ENCODE data around the gene KLHL6. TPM values are rescaled to one million over a fixed set of nuclear protein-coding genes. Genes with fewer than 3 reads are reported as not detected.

KLHL6 gene
- total RNA-seq, 1 experiment from 2014 or later, result not detected

GRCh38 chr3:183545708-183546107, 9.8 kb downstream of the KLHL6 start:
- Histone ChIP-seq H3K4me2 (ENCODE audit: insufficient read depth, insufficient read length, low read length) (no peak overlapping the region), H2BK15ac (ENCODE audit: low read depth, low read length) (no peak overlapping the region), H2AK5ac (ENCODE audit: insufficient read length, low read length) (no peak overlapping the region), H3K23me2 (ENCODE audit: insufficient read length, low read depth, low read length, poor library complexity, severe bottlenecking) (no peaks in the 10 kb centered on the region), H3K4ac (ENCODE audit: low read depth, low read length) (no peak overlapping the region), H3K23ac (ENCODE audit: insufficient read length, low read depth, low read length) (no peak overlapping the region), H2BK5ac (ENCODE audit: insufficient read length, low read length) (no peak overlapping the region), H2BK120ac (ENCODE audit: low read depth, low read length, poor library complexity, severe bottlenecking) (no peak overlapping the region), H4K5ac (ENCODE audit: insufficient read length, low read depth, low read length) (peak overlapping the region; percentile 27), H3K56ac (ENCODE audit: insufficient read length, low read depth, low read length) (no peak overlapping the region), H3K4me1 (ENCODE audit: insufficient read depth, low read length) (peaks cover 11% of the 10 kb centered on the region; the same call in 1 of the 2 replicates), H3K27me3 (ENCODE audit: insufficient read depth, low read length) (no peaks in the 10 kb centered on the region), H4K20me1 (ENCODE audit: control insufficient read depth, insufficient read depth, insufficient read length) (no peaks in the 10 kb centered on the region), H3K79me2 (ENCODE audit: insufficient read depth, low read length) (no peaks in the 10 kb centered on the region), H2BK12ac (ENCODE audit: insufficient read length, low read depth, low read length) (no peak overlapping the region), H2AFZ (ENCODE audit: low read length) (no peak overlapping the region), H3K14ac (ENCODE audit: insufficient read depth, low read length) (no peak overlapping the region), H3T11ph (ENCODE audit: low read length) (no peak overlapping the region), H2BK20ac (ENCODE audit: low read depth, low read length, poor library complexity, severe bottlenecking) (no peak overlapping the region), H3K18ac (ENCODE audit: insufficient read length, low read depth, low read length) (no peak overlapping the region), H4K91ac (ENCODE audit: insufficient read length, low read depth, low read length) (no peak overlapping the region), H3K27ac (ENCODE audit: insufficient read length, low read depth, low read length) (no peak overlapping the region), H3K9ac (ENCODE audit: extremely low read depth, insufficient read length, low read length) (peak overlapping the region; percentile 15), H4K8ac (replicated peaks; ENCODE audit: insufficient read length, low read depth, low read length) (no peak overlapping the region), H3K79me1 (ENCODE audit: insufficient read depth, low read depth, low read length, poor library complexity, severe bottlenecking) (no peaks in the 10 kb centered on the region), H3K9me3 (ENCODE audit: control insufficient read depth, low read depth, low read length) (no peaks in the 10 kb centered on the region)
- Mint-ChIP-seq H3K4me1 (peaks cover 31 to 35% of the 10 kb centered on the region in 2 experiments), H3K27ac (no peak overlapping the region), H3K9me3 (no peaks in the 10 kb centered on the region), H3K27me3 (ENCODE audit: low read depth) (no peaks in the 10 kb centered on the region; the same call in none of the 2 replicates), H3K36me3 (ENCODE audit: insufficient read depth in 1 of 3, low read depth in 3 of 3) (no peaks in the 10 kb centered on the region), H3K4me3 (no peak overlapping the region)
- no peak for TF ChIP-seq CTCF (conservative IDR thresholded peaks at IDR 0.05)
- no CpG with 5 or more reads among the region's 6 CpGs for WGBS (ENCODE audit: extremely low coverage, insufficient read length, low lambda C conversion rate)
- DNase-seq, result no peak

Measured in H9 (cell line).